ENCODE data around the gene ATXN7L3B. TPM values are rescaled to one million over a fixed set of nuclear protein-coding genes. Genes with fewer than 3 reads are reported as not detected.

Gene ATXN7L3B, protein sequence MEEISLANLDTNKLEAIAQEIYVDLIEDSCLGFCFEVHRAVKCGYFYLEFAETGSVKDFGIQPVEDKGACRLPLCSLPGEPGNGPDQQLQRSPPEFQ
- total RNA-seq = 21.1 and 23.6 TPM in 2 replicates

DNA sequence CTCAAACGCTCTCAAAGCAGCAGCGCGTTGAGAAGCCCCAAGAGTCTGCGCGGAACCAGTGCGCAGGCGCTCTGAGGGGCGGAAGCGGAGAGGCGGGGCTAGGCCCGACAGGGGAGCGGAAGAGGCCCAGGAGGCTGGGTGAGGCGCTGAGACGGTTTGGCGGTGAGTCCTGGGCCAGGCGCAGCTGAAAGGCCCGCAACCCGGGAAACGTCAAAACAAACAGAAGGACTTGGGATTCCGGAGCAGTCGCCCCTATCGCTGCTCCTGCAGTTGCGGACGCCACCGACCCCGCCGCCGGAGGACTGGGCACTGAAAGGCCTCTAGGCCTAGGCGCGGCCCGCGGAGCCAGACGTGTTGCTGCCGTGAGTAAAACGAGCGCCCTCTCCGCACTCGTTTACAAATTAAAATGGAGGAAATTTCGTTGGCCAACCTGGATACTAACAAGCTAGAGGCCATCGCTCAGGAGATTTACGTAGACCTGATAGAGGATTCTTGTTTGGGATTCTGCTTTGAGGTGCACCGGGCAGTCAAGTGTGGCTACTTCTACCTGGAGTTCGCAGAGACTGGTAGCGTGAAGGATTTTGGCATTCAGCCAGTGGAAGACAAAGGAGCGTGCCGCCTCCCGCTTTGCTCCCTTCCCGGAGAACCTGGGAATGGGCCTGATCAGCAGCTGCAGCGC is at the start of gene ATXN7L3B:
Gene ATXN7L3B, plus strand, starts transcription at position 129 of the 679 bp plus-strand sequence. Its CDS starts 278 bp downstream, at position 407.

